ENCODE results near the gene ELAVL1.
A peak's percentile ranks its signal among the peaks of the same experiment; 100 is the strongest.
"Not testable (repeated sequence)": the region's sequence is repeated elsewhere in the genome, so short reads cannot be mapped to it uniquely, and the experiment has no call there.

The ELAVL1 gene

GRCh38 chr19:7968008-7968795, 37.2 kb downstream of the ELAVL1 start:
- no peak for DNase-seq

GRCh38 chr19:7965921-7966665, 39.3 kb downstream of the ELAVL1 start:
- no peak for DNase-seq

- DNase-seq = no peak
Observed at GRCh38 chr19:7965259-7965841, 40.1 kb downstream of the ELAVL1 start.

GRCh38 chr19:7963566-7963965, 41.9 kb downstream of the ELAVL1 start:
- no peak for DNase-seq

GRCh38 chr19:7962644-7963268, 42.7 kb downstream of the ELAVL1 start:
- DNase-seq = no peak

GRCh38 chr19:7961920-7962626, 43.4 kb downstream of the ELAVL1 start:
- no peak for DNase-seq

- not testable (repeated sequence) for DNase-seq
Observed at GRCh38 chr19:7961082-7961481, 44.4 kb downstream of the ELAVL1 start.

- DNase-seq = no peak
Observed at GRCh38 chr19:7959211-7959610, 46.2 kb downstream of the ELAVL1 start.

GRCh38 chr19:7955696-7956095, 49.7 kb downstream of the ELAVL1 start:
- DNase-seq = no peak

- no peak for DNase-seq
Observed at GRCh38 chr19:7953576-7953975, 51.9 kb downstream of the ELAVL1 start.

GRCh38 chr19:7953060-7953459, 52.4 kb downstream of the ELAVL1 start:
- no peak for DNase-seq

GRCh38 chr19:7947939-7948338, 57.5 kb downstream of the ELAVL1 start:
- DNase-seq = no peak

GRCh38 chr19:7944177-7944761, 61.2 kb downstream of the ELAVL1 start:
- DNase-seq = peak; percentile 74

- peak; percentile 97 for DNase-seq
Observed at GRCh38 chr19:7943444-7944176, 61.8 kb downstream of the ELAVL1 start, which contains the start of gene TIMM44. Gene TIMM44, minus strand, starts transcription at chr19:7943666. Its CDS starts 15 bp downstream, at chr19:7943651.

- DNase-seq = no peak
Observed at GRCh38 chr19:7942981-7943443, 62.4 kb downstream of the ELAVL1 start.

GRCh38 chr19:7941895-7942596, 63.4 kb downstream of the ELAVL1 start:
- no peak for DNase-seq

GRCh38 chr19:7940841-7941240, 64.6 kb downstream of the ELAVL1 start:
- DNase-seq = no peak

- DNase-seq = no peak
Observed at GRCh38 chr19:7934766-7935165, 70.7 kb downstream of the ELAVL1 start.

- no peak for DNase-seq
Observed at GRCh38 chr19:7933828-7934725, 71.4 kb downstream of the ELAVL1 start.

- no peak for DNase-seq
Observed at GRCh38 chr19:7933411-7933810, 72.0 kb downstream of the ELAVL1 start.

Data from activated CD4-positive, alpha-beta T cell treated with anti-CD3 and anti-CD28 coated beads for 1 hour (primary cell).